ENCODE measurements around the gene OR6N2. TPM values are rescaled to one million over a fixed set of nuclear protein-coding genes. Genes with fewer than 3 reads are reported as not detected.

OR6N2 gene
- total RNA-seq, 3 donors from 2014 or later, result not detected

GRCh38 chr1:158728510-158729225 lies 52.3 kb downstream of the OR6N2 start:
- no peak for ATAC-seq
- no peak for TF ChIP-seq CTCF (IDR thresholded peaks at IDR 0.05)
- intact Hi-C loops (cut with DNase I, micrococcal nuclease), result no loop called here
- Histone ChIP-seq H3K4me1 (ENCODE audit: low read depth) (no peaks in the 10 kb centered on the region), H3K36me3 (ENCODE audit: low read depth) (no peaks in the 10 kb centered on the region), H3K4me3 (no peak overlapping the region), H3K9me3 (no peaks in the 10 kb centered on the region)
- DNase-seq, result no peak

- no peak for TF ChIP-seq CTCF (IDR thresholded peaks at IDR 0.05)
- Histone ChIP-seq H3K4me3 (no peak overlapping the region), H3K9me3 (no peaks in the 10 kb centered on the region), H3K4me1 (ENCODE audit: low read depth) (no peaks in the 10 kb centered on the region), H3K36me3 (ENCODE audit: low read depth) (no peaks in the 10 kb centered on the region)
- no peak for DNase-seq
- intact Hi-C loops (cut with DNase I, micrococcal nuclease), result no loop called here
- ATAC-seq, result no peak
These were observed 56.6 kb downstream of the OR6N2 start for GRCh38 chr1:158724442-158724841.

Other genes with a start within 250 kb of the OR6N2 start
- gene OR6Y1, start 226.8 kb downstream of the OR6N2 start, total RNA-seq, result not detected
- gene OR6P1, start 210.6 kb downstream of the OR6N2 start, total RNA-seq, result not detected
- not detected for gene OR10X1, start 201.3 kb downstream of the OR6N2 start, total RNA-seq
- not detected for gene OR10Z1, start 175.9 kb downstream of the OR6N2 start, total RNA-seq
- under 1 TPM in 2 of 3 donors, not detected in 1; 0.24 to 0.41 TPM for gene SPTA1, start 94.5 kb downstream of the OR6N2 start, total RNA-seq
- gene OR6K2, start 80.6 kb downstream of the OR6N2 start, total RNA-seq, result not detected
- not detected for gene OR6K3, start 60.5 kb downstream of the OR6N2 start, total RNA-seq
- gene OR6K6, start 26.5 kb downstream of the OR6N2 start, total RNA-seq, result not detected
- gene OR6N1, start 9.0 kb downstream of the OR6N2 start, total RNA-seq, result not detected
- gene MNDA, start 50.1 kb upstream of the OR6N2 start, total RNA-seq, result 1 to 10 TPM; 1.2 to 5.7 (median 3.8) TPM
- 1 to 10 TPM in 1 of 3 donors, under 1 TPM in 2; 0.87 to 2.0 (median 0.98) TPM for gene PYHIN1, start 150.3 kb upstream of the OR6N2 start, total RNA-seq
- gene IFI16, start 228.7 kb upstream of the OR6N2 start, total RNA-seq, result 10 to 100 TPM; 14.4 to 37.9 (median 36.6) TPM

Data from mucosa of descending colon (tissue), 3 donors.